Measurements from ENCODE around the gene FGF23.

DNA sequence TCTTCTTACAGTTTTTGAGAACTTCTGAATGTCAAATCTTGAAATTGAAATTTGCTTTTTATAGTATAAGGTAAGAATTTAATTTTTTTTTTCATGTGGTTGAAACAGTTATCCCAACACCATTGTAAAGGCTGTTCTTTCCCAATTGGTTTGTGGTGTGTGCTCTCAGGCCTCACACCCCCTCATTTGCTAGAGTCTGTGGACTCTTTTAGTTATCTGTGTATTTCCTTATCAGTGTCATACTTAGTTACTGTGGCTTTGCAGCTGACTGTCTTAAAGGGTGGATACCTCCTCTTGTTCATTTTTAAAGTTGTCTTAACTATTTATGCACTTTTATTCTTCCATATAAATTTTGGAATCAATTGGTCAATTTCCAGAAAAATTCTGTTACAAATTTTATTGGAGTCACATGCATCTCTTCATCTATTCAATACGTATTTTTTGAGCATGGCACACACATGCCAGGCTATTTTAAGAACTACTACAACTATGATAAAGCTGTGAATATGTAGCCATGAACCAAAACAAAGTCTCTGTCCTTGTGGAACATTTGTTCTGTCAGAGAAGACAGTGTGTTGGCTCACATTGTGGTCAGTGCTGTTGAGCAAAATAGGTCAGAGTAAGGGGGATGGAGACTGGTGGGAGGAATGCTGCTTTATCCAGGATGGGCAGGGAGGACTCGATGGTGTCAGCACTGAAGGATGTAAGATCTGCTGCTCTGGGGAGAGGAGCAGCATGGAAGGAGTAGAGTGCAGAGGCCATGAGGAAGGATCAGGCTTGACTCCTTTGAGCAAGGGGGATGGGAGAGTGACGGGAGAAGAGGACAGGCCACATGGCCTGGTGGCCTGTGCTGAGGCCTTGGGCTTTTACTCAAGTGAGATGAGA, 24.1 kb downstream of the FGF23 start:
- no peak for TF ChIP-seq CTCF (IDR thresholded peaks at IDR 0.05)
- no peak for TF ChIP-seq POLR2A (IDR thresholded peaks at IDR 0.05)

All from body of pancreas (tissue), 4 donors.